ENCODE data around the gene DUXB. TPM values are rescaled to one million over a fixed set of nuclear protein-coding genes. Genes with fewer than 3 reads are reported as not detected.

Gene DUXB
- total RNA-seq, 1 experiment from 2014 or later, result not detected

- Histone ChIP-seq H3K27me3 (ENCODE audit: insufficient read depth, low read length) (no peaks in the 10 kb centered on the region), H2BK15ac (ENCODE audit: low read depth, low read length) (no peak overlapping the region), H3K79me2 (ENCODE audit: insufficient read depth, low read length) (no peaks in the 10 kb centered on the region), H3T11ph (ENCODE audit: low read length) (no peak overlapping the region), H2AFZ (ENCODE audit: low read length) (no peak overlapping the region), H3K4ac (ENCODE audit: low read depth, low read length) (no peak overlapping the region), H3K23ac (ENCODE audit: insufficient read length, low read depth, low read length) (no peak overlapping the region), H3K4me2 (ENCODE audit: insufficient read depth, insufficient read length, low read length) (no peak overlapping the region), H2BK20ac (ENCODE audit: low read depth, low read length, poor library complexity, severe bottlenecking) (no peak overlapping the region), H3K18ac (ENCODE audit: insufficient read length, low read depth, low read length) (no peak overlapping the region), H3K79me1 (ENCODE audit: insufficient read depth, low read depth, low read length, poor library complexity, severe bottlenecking) (no peaks in the 10 kb centered on the region), H4K20me1 (ENCODE audit: control insufficient read depth, insufficient read depth, insufficient read length) (no peaks in the 10 kb centered on the region), H4K5ac (ENCODE audit: insufficient read length, low read depth, low read length) (no peak overlapping the region), H2BK120ac (ENCODE audit: low read depth, low read length, poor library complexity, severe bottlenecking) (no peak overlapping the region), H3K56ac (ENCODE audit: insufficient read length, low read depth, low read length) (no peak overlapping the region), H3K23me2 (ENCODE audit: insufficient read length, low read depth, low read length, poor library complexity, severe bottlenecking) (no peaks in the 10 kb centered on the region), H3K9me3 (ENCODE audit: control insufficient read depth, low read depth, low read length) (peaks cover 26% of the 10 kb centered on the region), H3K27ac (ENCODE audit: insufficient read length, low read depth, low read length) (no peak overlapping the region), H4K8ac (replicated peaks; ENCODE audit: insufficient read length, low read depth, low read length) (no peak overlapping the region), H4K91ac (ENCODE audit: insufficient read length, low read depth, low read length) (no peak overlapping the region), H2BK12ac (ENCODE audit: insufficient read length, low read depth, low read length) (no peak overlapping the region), H2AK5ac (ENCODE audit: insufficient read length, low read length) (no peak overlapping the region), H2BK5ac (ENCODE audit: insufficient read length, low read length) (no peak overlapping the region), H3K4me1 (ENCODE audit: insufficient read depth, low read length) (no peaks in the 10 kb centered on the region), H3K9ac (ENCODE audit: extremely low read depth, insufficient read length, low read length) (no peak overlapping the region), H3K14ac (ENCODE audit: insufficient read depth, low read length) (no peak overlapping the region)
- no peak overlapping the region for H3K27ac Mint-ChIP-seq
- H3K4me3 Mint-ChIP-seq, result no peak overlapping the region
- H3K27me3 Mint-ChIP-seq (ENCODE audit: low read depth), result peaks cover under 1% of the 10 kb centered on the region
- DNase-seq, result no peak
- WGBS (ENCODE audit: extremely low coverage, insufficient read length, low lambda C conversion rate), result no CpG with 5 or more reads among the region's 2 CpGs
- H3K4me1 Mint-ChIP-seq, result peaks cover 5 to 8% of the 10 kb centered on the region in 2 experiments
- TF ChIP-seq CTCF (conservative IDR thresholded peaks at IDR 0.05), result no peak
- H3K9me3 Mint-ChIP-seq, result peaks cover 38 to 50% of the 10 kb centered on the region in 2 experiments
- H3K36me3 Mint-ChIP-seq (ENCODE audit: insufficient read depth in 1 of 3, low read depth in 3 of 3), result peaks cover 2 to 14% (median 9%) of the 10 kb centered on the region in 3 experiments; a peak in 5 of 7 replicates
Measured at GRCh38 chr16:75710344-75710743, 9.1 kb upstream of the DUXB start.

Data from H9 (cell line).